Measurements from ENCODE around the gene IP6K1.
"Not testable (repeated sequence)": the region's sequence is repeated elsewhere in the genome, so short reads cannot be mapped to it uniquely, and the experiment has no call there.

IP6K1 gene

DNA sequence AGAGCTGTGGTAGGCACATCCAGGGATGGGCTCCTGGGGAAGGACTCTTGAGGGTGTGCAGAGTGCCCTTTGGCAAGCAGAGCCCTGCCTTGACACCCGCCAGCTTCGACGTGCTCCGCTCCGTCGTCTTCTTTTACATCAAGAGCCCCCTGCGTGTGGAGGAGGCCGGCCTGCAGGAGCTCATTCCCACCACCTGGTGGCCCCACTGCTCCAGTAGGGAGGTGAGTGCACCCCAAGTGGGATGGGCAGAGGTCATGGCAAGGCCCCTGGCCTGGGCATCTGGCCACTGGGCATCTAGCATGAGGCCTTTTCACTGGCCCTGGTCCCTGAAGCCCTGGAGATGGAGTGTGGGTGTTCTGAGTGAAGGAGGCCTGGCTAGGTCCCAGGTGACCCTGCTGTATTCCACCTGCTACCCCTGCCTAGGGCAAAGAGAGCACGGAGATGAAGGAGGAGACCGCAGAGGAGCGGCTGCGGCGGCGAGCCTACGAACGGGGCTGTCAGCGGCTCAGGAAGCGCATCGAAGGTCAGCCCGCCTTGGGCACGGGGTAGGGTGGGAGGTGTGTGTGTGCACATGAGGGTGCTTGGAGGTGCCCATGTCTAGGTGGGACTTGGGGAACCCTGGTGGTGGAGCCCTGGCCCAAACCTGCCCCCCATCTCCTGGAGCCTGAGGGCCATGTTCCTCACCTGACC, 84.8 kb downstream of the IP6K1 start:
- TF ChIP-seq, protein P1, sequence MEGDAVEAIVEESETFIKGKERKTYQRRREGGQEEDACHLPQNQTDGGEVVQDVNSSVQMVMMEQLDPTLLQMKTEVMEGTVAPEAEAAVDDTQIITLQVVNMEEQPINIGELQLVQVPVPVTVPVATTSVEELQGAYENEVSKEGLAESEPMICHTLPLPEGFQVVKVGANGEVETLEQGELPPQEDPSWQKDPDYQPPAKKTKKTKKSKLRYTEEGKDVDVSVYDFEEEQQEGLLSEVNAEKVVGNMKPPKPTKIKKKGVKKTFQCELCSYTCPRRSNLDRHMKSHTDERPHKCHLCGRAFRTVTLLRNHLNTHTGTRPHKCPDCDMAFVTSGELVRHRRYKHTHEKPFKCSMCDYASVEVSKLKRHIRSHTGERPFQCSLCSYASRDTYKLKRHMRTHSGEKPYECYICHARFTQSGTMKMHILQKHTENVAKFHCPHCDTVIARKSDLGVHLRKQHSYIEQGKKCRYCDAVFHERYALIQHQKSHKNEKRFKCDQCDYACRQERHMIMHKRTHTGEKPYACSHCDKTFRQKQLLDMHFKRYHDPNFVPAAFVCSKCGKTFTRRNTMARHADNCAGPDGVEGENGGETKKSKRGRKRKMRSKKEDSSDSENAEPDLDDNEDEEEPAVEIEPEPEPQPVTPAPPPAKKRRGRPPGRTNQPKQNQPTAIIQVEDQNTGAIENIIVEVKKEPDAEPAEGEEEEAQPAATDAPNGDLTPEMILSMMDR (IDR thresholded peaks at IDR 0.05; ENCODE audit: low read length, missing control alignments): peak; percentile 56
- DNase-seq (ENCODE audit: low read depth): no peak
- no peak overlapping the region for H3K4me3 ChIP-seq (replicated peaks; ENCODE audit: low read depth, low read length)

DNA sequence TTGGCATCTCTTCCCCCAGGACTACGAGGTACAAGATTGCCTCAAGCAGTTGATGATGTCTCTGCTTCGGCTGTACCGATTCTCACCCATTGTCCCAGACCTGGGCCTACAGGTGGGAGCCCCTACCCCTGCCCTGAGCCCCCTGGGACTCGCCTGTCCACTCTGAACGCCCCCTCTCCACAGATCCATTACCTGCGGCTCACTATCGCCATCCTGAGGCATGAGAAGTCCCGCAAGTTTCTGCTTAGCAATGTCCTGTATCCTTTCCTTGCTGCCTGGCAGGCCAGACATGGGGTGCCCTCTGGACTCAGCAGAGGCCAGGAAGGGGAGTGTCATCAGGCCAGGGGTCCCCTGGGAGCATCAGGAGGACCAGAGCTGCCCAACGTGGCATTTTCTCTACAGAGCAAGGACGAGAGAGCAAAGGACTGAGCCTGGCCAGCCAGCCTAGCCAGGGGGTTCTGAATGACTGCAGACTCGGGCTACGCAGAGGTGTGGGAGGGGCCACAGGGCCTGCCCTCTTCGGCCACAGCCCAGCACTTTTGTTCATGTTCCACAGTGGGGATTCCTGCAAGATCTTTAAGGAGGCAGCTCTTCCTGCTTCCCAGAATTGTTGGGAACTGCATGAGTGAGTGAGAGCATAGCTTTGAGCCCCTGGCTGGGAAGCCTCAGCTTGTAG, 85.8 kb downstream of the IP6K1 start:
- no peak overlapping the region for H3K4me3 ChIP-seq (replicated peaks; ENCODE audit: low read depth, low read length)
- no peak for DNase-seq (ENCODE audit: low read depth)
- TF ChIP-seq, protein P1 (IDR thresholded peaks at IDR 0.05; ENCODE audit: low read length, missing control alignments): no peak

DNA sequence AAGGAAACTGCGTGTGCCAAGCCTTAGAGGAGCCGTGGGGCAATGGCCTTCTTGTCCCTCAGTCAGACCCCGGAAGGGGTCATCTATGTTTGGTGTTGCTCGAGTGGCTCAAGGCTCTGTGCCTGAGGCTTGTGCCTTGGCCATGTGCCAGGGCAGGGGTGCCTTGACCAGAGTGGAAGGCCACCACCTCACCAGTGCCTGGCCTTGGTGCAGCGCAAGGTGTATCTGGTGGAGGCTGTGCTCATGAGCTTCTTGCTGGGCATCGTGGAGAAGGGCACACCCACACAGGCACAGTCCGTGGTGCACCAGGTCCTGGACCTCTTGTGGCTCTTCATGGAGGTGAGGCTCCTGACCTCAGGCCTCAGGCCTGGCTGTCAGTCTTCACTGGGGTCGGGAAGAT, 86.3 kb downstream of the IP6K1 start:
- DNase-seq (ENCODE audit: low read depth): no peak
- TF ChIP-seq, protein P1 (IDR thresholded peaks at IDR 0.05; ENCODE audit: low read length, missing control alignments): no peak
- H3K4me3 ChIP-seq (replicated peaks; ENCODE audit: low read depth, low read length): no peak overlapping the region

DNA sequence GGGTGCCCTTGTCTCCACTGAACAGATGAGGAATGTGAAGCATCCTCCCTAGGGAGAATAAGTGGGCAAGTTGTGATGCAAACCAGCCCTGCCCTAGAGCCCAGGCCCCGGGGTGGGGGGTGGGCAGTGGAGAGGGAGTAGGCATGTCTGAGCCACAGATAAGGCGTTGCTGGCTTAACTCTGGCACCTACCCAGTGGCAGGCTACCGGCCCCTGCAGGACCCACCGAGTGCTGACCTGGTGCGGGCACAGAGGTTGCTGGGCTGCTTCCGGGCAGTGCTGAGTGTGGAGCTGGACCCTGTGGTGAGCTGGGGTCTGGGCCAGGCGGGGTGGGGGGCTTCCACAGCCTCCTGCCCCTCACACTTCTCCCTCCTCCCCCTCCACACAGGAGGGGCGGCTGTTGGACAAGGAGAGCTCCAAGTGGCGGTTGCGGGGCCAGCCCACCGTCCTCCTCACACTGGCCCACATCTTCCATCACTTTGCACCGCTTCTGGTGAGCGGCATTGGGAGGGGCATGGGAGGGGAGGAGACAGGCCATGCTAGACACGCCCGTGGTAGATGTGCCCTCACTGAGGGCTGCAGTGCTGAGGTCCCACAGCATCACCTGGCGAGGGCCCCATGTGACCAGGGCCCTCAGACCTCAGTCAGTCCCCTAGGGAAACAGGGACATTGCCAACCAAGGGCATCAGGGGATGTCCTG, 86.9 kb downstream of the IP6K1 start:
- TF ChIP-seq, protein P1 (IDR thresholded peaks at IDR 0.05; ENCODE audit: low read length, missing control alignments): no peak
- no peak overlapping the region for H3K4me3 ChIP-seq (replicated peaks; ENCODE audit: low read depth, low read length)
- no peak for DNase-seq (ENCODE audit: low read depth)

DNA sequence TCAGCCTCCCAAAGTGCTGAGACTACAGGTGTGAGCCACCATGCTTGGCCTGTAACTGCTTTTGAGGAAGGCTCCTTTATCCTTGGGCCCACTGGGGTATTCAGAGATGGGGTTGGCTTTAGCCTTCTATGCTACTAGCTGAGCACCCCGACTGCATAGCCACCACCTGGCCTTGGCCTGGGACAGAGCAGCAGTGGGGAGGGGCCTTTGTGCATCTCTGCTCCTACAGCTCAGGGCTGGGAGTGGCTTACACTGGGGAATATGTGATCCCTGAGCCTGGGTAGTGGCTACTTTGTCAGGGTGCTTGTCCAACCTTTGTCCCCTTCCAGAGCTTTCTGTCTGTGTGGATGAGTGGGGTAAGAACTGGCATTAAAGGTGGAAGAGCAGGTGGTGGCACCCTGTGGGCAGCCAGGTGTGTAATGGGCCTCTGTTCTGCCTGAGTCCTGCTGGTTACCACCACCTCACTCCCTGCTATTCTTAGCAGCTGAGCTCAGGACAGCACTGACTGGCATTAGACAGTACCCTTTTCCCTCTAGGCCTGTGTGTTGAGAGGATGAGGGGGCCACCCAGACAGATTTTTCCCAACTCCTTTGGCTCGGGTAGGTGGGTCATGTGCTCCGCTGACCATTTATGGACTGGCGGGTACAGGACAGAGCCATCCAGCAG, 90.9 kb downstream of the IP6K1 start:
- DNase-seq (ENCODE audit: low read depth); H3K4me3 ChIP-seq (replicated peaks; ENCODE audit: low read depth, low read length): not testable (repeated sequence)

DNA sequence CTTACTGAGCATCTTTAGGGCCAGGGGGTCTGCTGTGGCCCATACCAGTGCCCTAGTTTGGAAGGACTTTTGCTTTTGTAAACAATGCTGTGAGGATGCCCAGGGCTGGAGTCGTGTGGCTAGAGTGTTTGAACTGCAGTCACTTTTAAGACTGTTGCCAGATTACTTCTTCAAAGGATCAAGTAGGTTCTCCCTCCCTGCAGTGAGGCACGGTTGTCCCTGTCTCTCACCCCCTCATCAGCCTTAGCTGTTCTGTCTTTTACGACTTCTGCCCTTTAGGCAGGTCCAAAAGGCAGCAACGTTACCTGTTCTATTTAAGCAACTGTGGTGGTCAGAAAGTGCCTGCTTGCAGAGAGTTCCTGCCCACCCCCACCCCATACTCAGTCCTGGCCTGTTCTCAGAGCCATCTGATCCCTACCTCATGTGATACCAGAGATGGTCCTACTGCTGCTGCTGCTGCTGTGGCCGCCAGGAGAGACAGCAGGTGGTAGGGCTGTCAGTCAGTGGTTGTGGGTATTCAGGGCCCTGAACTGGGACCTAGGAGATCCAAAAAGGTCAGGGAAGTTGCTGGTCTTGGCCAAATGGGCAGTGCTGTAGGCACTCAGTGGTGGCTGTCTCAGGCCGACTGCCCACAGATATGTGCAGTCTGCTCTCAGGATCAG, 91.8 kb downstream of the IP6K1 start:
- H3K4me3 ChIP-seq (replicated peaks; ENCODE audit: low read depth, low read length); DNase-seq (ENCODE audit: low read depth): not testable (repeated sequence)

DNA sequence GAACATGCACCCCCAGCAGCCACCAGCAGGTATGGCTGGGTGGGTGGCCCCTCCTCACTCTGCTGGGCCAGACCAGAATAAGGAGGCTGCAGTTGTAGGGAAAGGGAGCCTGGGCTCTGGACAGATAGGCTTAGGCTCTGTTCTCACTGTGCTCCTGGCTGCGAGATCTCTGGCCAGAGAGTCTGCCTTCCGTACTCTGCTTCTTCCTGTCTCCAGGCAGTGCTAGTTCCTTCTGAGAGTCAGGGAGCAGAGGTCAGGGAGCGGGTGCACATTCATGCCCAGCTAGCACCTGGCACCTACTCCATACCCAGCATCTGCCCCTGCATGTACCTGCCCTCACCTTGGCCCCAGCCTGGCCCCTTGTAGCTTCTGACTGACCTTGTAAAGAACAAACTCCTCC, 94.9 kb downstream of the IP6K1 start:
- not testable (repeated sequence) for H3K4me3 ChIP-seq (replicated peaks; ENCODE audit: low read depth, low read length); DNase-seq (ENCODE audit: low read depth)

DNA sequence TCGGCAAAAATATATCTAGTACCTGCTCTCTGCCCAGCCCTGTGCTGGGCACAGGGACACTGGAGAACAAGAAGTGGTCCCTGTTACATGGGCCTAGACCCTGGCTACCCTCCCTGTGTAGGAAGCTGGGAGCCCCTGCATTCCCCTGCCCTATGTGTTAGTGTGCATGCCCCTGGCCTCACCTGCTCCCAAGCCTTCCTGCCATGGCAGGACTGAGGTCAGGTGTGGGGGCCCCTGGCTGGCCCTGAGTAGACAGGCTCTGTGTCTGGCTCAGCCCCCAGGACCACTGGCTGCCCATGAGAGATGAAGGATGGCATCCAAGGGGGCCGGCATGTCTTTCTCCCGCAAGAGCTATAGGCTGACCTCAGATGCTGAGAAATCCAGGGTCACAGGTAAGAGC, 95.5 kb downstream of the IP6K1 start:
- H3K4me3 ChIP-seq (replicated peaks; ENCODE audit: low read depth, low read length): not testable (repeated sequence)

DNA sequence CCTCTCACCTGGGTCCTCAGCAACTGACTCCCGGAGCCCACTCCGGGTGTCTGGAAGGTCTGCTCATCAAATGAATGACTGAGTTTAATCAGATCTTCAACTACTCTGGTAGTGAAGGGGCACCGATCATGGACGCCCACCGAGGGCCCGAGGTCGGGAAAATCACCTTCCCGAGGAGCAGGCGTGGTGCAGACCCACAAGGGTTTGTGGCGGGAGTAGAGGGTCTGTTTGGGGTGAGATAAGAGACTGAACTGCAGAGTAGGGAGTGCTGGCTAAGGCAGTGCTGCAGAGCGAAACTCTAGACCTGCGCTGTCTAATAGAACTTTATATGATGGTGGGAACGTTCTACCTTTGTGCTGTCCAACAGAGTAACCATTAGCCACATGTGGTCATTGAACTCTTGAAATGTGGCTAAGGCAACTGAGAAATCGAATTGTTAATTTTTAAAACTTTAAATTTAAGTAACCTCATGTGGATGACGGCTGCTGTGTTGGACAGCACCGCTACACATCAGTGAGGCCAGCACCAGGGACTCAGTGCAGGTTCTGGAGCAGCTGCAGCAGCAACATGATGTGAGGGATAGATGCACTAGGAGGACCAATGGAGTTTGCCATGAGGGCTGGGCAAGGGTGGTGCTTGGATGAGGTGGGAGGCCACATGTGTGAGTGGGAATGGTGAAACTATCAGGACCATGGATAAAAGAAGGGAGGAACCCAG, 96.3 kb downstream of the IP6K1 start:
- not testable (repeated sequence) for DNase-seq (ENCODE audit: low read depth)

More for the DNA sequence above, 95.5 kb downstream of the IP6K1 start:
- DNase-seq (ENCODE audit: low read depth): not testable (repeated sequence)

More for the DNA sequence above, 96.3 kb downstream of the IP6K1 start:
- H3K4me3 ChIP-seq (replicated peaks; ENCODE audit: low read depth, low read length): peak overlapping the region; percentile 93
